ENCODE measurements around the gene SYNPR. TPM values are rescaled to one million over a fixed set of nuclear protein-coding genes. Genes with fewer than 3 reads are reported as not detected.

The SYNPR gene
- total and polyA plus RNA-seq, 8 donors: 0.13 to 0.42 (median 0.20) TPM; not detected in 4

GRCh38 chr3:63595221-63595620, 317.1 kb downstream of the SYNPR start:
- Histone ChIP-seq H3K36me3 (no peaks in the 10 kb centered on the region), H3K4me3 (no peak overlapping the region), H3K27me3 (no peaks in the 10 kb centered on the region), H3K4me1 (no peaks in the 10 kb centered on the region), H3K9me3 (no peaks in the 10 kb centered on the region), H3K27ac (no peak overlapping the region)
- no peak for TF ChIP-seq CTCF (IDR thresholded peaks at IDR 0.05)
- ATAC-seq (no peak), DNase-seq (no peak)
- intact Hi-C loops (cut with DNase I): no loop called here

DNA sequence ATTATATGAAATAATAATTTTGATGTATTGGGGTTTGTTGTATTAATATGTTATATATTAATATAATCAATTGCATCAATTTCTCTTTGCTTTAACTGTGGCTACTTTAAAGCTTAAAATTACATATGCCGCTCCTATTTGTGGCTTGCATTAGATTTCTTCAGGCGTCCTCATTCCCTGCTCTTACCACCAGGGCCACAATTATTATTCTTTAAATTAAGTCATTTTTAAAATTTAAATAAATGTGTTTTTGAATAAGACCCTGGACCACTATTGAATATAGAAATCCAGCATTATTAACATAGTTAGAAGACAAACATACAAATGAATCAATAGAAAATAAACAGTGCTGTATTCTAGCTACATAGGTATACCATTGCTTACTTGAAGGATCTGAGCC, 318.9 kb downstream of the SYNPR start:
- intact Hi-C loops (cut with DNase I): no loop called here
- DNase-seq: no peak

DNA sequence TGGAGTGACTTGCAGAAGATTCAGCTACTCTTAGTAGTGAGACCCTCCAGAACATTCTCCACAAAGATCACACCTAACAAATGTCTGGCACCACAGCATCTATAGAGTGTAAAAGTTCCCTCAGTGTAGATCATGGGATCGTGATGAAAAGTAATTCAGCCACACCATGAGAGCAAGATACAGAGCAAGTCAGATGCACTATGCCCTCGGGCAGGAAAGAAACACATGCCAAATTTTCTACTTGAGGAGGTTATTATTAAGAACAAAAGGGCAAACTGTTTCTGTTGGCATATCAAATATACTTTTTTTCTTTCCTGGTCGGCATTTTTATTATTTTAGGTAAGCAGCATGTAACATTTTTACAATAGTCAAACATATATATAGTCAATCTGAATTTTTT, 329.6 kb downstream of the SYNPR start:
- no peak overlapping the region for H3K4me3 ChIP-seq
- H3K36me3 ChIP-seq: no peaks in the 10 kb centered on the region
- H3K27me3 ChIP-seq: no peaks in the 10 kb centered on the region
- ATAC-seq (no peak), DNase-seq (no peak)
- intact Hi-C loops (cut with DNase I): no loop called here
- H3K27ac ChIP-seq: no peak overlapping the region
- H3K9me3 ChIP-seq: no peaks in the 10 kb centered on the region
- H3K4me1 ChIP-seq: no peaks in the 10 kb centered on the region
- TF ChIP-seq CTCF (IDR thresholded peaks at IDR 0.05): no peak

More for the DNA sequence above, 318.9 kb downstream of the SYNPR start:
- no peak overlapping the region for H3K4me3 ChIP-seq
- H3K27me3 ChIP-seq: no peaks in the 10 kb centered on the region
- TF ChIP-seq CTCF (IDR thresholded peaks at IDR 0.05): no peak
- no peaks in the 10 kb centered on the region for H3K4me1 ChIP-seq
- H3K36me3 ChIP-seq: no peaks in the 10 kb centered on the region
- no peak for ATAC-seq
- H3K27ac ChIP-seq: no peak overlapping the region
- H3K9me3 ChIP-seq: no peaks in the 10 kb centered on the region

DNA sequence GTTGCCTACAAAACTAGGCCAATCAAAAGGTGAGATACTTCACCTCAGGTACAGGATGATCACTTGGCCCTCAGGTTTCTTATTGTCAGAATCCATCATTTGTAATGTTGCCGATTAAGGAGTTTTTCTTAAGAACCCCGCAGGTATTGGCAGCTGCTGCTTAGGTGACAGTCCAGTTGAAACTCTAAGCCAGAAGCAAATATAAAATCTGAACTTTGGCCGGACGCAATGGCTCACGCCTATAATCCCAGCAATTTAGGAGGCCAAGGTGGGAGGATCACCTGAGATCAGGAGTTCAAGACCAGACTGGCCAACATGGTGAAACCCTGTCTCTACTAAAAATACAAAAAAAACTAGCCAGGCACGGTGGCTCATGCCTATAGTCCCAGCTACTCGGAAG, 331.3 kb downstream of the SYNPR start:
- Histone ChIP-seq H3K4me1 (no peaks in the 10 kb centered on the region), H3K27ac (no peak overlapping the region), H3K27me3 (no peaks in the 10 kb centered on the region), H3K36me3 (no peaks in the 10 kb centered on the region), H3K4me3 (no peak overlapping the region), H3K9me3 (no peaks in the 10 kb centered on the region)
- DNase-seq (no peak), ATAC-seq (no peak)
- TF ChIP-seq CTCF (IDR thresholded peaks at IDR 0.05): no peak
- intact Hi-C loops (cut with DNase I): no loop called here

DNA sequence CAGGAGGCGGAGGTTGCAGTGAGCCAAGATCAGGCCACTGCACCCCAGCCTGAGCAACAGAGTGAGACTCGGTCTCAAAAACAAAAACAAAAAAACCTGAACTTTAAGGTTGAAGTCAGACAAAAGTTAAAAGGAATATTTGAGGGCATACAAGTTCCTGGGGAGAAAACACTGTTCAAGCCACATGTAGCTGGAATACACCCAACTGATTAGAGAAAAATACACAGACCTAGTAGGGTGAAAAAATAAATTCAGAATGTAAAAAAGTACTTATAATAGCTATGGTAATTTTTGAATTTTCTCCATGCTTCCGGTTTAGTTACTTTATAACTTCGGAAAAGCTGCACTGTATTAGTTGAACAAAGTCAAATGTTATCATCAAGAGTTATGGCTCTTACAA, 331.7 kb downstream of the SYNPR start:
- Histone ChIP-seq H3K27me3 (no peaks in the 10 kb centered on the region), H3K4me1 (no peaks in the 10 kb centered on the region), H3K9me3 (no peaks in the 10 kb centered on the region), H3K36me3 (no peaks in the 10 kb centered on the region), H3K4me3 (no peak overlapping the region), H3K27ac (no peak overlapping the region)
- DNase-seq: no peak
- no peak for ATAC-seq
- intact Hi-C loops (cut with DNase I): no loop called here
- no peak for TF ChIP-seq CTCF (IDR thresholded peaks at IDR 0.05)

Data from left lung (tissue), 10 donors.